CD4-positive, alpha-beta T cell treated with Interferon gamma for 1 hour (primary cell): ENCODE data around the gene ITPR2.

ENCODE experiments used
- DNase-seq: peaks from one replicate; pipeline ENCODE4 v3.0.0-alpha.2; 2020

The ITPR2 gene

GRCh38 chr12:26818636-26819035, 14.4 kb downstream of the ITPR2 start:
- DNase-seq, result no peak

GRCh38 chr12:26818201-26818600, 14.8 kb downstream of the ITPR2 start:
- no peak for DNase-seq

DNA sequence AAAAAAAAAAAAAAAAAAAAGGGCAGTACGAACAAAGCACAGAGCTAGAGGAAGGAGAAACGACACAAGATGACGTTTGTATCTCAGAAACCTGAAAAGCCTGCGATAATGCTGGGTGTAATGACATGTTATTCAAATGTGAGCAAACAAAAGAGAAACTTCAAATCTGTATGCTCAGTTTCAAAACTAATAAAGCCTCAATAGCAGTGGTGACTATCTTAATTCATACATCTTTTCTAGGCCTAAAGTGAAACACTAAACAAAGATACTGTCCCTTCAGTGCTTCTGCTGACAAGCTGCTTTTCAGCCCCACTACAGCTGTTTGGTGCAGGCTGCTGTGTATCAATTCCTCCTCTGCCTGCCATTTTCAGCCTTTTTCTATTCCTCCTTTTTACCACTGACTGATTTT, 15.8 kb downstream of the ITPR2 start:
- no peak for DNase-seq

- no peak for DNase-seq
Measured at GRCh38 chr12:26813812-26814211, 19.2 kb downstream of the ITPR2 start.

DNA sequence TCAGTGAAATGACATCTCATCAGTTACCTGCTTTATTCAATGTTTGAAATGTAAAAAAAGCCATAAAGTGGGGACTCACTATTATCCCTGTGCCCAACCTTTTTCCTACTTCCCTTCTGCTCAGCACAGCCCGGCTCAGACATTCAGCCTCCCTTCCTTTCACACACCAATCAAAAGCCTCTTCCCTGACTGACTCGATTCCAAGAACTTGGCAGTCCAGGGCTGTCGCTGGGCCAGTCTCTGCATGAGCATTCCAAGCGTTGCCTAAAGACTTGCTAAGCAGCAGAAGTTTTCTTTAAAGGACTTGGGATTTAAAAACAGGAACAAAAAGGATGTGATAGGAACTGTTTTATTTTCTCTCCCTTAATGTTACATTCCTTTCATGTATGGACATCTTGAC, 22.7 kb downstream of the ITPR2 start:
- DNase-seq, result no peak

DNA sequence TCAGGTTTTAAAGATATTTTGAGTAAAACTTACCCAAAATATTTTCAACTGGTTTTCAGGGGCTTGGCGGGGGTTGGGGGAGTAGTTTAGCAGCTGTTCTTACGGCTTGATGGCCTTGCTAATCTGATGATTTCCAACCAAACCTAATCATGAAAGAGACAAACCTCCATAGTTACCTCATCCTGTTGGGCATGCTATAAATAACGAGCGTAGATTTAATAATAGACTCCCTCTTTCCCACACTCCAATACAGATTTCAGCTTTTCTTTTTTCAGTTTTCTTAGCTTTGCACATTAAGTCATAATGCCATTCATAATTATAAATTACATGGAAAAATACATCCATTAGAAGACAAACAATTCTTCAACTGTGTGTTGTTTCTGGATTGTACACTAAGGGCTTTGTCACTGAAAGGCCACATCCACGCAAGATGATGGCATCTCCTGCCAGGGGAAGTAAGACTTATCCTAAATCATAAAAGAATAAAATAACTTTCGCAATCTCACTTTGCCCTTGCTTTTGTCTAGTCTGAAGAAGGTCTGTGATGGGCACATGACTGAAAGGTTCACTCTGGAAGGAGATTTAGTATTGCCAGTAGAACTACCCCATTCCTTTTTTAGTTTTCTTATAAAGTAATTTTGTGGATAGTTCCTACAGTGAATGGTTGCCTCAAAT, 23.2 kb downstream of the ITPR2 start:
- DNase-seq, result no peak

DNA sequence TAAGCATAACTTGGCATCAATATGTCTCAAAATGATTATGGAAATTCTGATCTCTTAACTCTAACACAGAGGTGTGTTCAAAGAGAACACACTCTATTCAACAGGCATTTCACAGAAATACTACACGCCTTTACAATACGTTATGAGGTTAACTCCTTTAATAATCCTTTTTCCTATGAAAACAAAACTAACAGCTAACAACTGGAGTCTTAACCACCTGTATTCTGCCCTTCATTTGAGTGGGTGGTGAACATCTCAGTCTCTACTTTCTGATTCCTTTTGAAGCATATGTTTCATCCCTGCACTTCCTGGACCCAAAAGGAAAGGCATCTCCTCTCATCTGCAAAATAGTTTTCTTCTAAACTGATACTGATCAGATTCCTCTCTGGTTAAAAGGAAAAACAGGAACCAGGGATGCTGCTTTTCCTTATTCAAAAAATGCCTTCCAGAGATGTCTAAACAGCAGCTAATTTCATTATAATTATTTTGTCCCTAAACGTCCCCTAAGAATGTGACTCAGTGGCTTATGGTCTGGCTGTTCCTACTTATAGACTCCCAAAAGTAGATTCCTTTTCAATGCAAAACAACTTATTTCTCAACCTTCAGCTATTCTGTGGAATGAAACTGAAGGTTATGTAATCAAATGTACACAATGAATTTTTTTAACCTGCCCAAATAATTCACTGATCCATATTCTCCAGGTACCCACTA, 24.1 kb downstream of the ITPR2 start:
- no peak for DNase-seq

- no peak for DNase-seq
Measured at GRCh38 chr12:26807292-26807691, 25.7 kb downstream of the ITPR2 start.

GRCh38 chr12:26806556-26806955, 26.4 kb downstream of the ITPR2 start:
- no peak for DNase-seq

DNA sequence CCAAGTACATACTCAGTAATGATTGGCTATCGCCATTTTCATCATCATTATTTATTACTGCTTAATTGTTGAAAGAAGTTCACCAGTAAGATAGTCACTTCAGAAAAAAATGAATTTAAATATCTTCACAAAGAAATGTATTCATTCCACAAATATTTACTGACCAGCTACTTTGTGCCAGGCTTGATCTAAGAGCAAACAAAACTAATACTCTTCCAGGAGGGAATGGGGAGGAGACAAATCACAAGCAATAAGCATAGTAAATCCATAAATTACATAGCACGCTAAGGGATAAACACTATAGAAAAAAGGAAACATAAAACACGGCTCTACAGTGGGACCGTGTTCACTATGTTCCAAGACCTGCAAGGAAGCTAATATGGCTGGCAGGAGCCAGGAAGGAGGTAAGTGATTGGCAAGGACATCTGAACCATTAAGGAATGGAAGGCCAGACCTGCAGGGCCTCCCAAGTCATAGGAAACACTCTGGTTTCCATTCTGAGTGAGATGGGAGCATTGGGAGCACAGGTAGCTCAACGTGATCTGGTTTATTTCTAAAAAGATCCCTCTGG, 27.5 kb downstream of the ITPR2 start:
- no peak for DNase-seq

DNA sequence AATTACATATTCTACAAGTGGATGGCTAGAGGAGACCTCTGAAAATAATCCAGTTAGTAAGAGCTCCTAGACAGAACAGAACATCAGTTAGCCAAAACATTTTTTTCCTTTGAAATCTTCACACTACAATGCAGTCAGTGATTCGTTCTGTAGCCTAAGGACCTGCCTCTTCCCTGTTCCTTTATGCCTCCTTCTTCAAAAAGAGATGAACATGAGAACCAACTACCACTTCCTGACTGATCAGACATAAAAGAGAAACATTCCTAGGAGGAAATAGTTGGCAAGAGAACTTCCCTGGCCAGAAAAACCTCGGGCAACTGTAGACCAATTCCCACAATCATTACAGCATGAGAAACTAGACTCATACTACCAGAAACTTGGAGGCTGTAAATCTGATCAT, 29.4 kb downstream of the ITPR2 start:
- no peak for DNase-seq

DNA sequence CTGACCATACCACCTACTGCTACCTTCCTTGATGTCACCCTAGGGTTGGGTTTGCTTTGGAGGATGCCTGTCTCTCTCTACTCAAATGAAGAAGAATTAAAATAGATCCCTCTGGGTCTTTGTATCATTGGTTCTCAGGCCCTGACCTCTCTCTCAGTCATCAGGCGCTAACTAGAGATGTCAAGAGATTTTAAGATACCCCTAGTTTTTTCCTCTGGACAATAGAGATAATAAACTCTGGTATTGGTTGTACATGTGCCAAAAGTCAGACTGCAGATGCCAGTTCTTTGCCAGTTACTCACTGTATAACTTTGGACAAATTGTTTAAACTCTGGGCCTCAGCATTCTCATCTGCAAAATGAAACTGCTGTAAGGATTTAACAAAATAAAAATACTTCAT, 31.5 kb downstream of the ITPR2 start:
- no peak for DNase-seq

- DNase-seq, result no peak
Measured at GRCh38 chr12:26800858-26801257, 32.1 kb downstream of the ITPR2 start.

DNA sequence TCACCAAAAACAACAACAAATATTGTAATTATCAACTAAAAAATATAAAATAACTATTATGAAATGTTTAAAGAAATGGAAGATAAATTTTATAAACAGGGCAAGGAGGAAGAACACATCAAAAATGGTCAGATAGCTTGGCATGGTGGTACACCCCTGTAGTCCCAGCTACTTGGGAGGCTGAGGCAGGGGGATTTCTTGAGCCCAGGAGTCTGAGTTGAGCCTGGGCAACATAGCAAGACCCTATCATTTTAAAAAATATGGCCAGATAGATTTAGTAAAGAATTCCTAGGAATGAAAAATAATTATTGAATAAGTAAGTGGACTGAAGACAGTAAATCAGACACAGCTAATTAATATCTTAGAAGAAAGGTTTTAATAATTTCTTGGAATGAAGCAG, 32.6 kb downstream of the ITPR2 start:
- DNase-seq, result no peak

DNA sequence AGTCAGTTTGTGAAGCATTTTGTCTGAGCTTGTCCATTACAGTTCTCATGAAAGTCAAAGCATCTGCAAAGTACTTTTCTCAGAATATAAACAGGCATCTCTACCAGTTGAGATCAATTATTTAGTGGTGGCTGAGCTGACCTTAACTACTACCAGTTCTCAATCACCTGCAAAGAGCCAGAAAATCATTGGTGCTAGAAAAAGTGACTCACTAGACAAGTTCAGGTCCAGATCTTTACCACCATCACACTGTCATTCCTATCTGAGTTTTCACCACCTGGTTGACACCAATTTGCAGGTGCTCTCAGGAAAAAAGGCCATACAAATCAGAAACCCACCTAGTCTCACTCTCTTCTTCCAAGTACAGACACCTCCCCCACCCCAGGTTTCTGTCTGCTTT, 33.3 kb downstream of the ITPR2 start:
- no peak for DNase-seq

DNA sequence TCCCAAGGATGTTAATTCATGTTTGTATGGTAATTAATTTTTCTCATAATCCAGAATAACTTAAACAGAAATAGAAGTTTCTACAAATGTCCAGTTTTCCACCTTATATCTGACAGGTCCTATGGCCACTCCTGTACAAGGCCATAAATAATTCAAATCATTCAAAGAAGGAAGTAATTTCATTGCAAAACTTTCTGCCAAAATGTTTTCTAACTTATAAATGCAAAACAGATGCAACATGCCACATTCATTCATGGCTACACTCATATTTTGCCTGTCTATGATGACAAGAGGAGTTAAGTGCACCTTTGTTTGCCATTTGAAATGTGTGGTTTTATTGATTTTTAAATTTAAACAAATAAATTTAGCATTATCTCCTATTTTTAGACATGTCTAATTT, 34.4 kb downstream of the ITPR2 start:
- DNase-seq, result no peak

DNA sequence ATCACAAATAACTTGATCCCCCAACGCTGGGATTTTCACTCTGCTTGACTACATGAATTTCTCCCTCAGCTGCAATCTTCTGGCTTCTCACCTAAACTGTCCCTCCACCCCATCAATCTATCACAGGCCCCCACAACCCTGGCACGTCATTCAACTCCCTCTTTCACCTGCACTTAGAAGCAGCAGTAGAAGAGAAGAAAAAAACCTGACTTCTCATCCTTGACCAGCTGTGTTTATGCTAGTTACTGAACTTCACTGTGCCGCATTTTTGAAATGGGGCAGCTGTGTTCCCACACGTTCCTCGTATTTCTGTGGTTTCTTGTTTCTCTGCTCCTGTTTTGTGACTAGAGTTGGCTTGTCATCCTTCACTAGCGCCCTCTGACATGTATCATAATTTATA, 35.0 kb downstream of the ITPR2 start:
- DNase-seq, result no peak

GRCh38 chr12:26795910-26796309, 37.1 kb downstream of the ITPR2 start:
- DNase-seq, result no peak

- DNase-seq, result no peak
Measured at GRCh38 chr12:26791301-26791791, 41.6 kb downstream of the ITPR2 start.

DNA sequence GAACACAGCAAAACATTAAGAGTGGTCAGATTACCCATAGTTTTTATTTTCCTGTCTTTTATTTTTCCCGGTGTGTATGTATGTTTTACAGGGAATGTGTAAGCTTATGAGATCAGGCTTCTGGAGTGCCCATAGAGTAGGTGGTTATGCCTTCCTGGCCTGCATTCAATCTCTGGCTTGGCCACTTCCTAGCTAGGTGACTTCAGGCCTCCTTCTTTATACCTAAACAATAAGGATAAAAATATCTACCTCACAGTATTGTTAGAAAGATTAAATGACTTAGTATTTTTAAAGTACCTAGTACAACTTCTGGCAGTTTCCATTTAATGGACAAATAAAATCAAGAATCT, 42.4 kb downstream of the ITPR2 start:
- no peak for DNase-seq

- DNase-seq, result no peak
Measured at GRCh38 chr12:26789731-26790644, 43.0 kb downstream of the ITPR2 start.

DNA sequence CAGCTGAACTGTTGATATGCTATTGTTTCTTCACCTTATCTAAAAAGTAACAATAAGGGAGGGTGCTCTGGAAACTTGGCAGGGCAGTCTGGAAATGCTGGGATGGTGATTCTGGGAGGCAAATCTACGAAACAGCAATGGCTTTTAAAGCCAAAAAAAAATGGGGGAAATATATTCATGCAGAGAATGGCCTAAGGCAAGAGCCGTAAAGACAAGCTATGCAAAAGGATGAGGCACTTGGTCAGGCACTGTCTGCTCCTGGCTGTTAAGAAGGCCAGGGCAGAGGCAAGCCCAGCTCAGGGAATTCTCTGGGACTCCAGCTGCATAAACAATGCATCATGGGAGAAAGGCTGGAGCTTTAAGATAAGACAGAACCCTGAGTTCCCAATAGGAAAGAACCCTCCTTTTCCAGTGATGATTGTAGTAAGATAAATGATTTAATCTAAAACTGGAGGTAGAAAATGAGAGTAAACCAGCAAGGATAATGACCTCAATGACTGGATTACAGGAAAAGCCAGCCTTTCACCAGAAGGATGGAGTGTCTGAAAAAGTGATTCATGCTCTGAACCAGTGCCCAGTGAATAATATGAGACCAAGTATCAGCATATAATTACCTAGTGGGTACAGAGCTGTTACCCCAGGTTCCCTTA, 46.0 kb downstream of the ITPR2 start:
- DNase-seq, result no peak

- DNase-seq, result no peak
Measured at GRCh38 chr12:26786491-26786864, 46.5 kb downstream of the ITPR2 start.
